ENCODE measurements around the gene AKAP11. TPM values are rescaled to one million over a fixed set of nuclear protein-coding genes. Genes with fewer than 3 reads are reported as not detected.

AKAP11 gene
- total and polyA plus RNA-seq, 2 of the 4 experiments (the other 2 are of a cell fraction): 8.0 to 19.7 TPM

DNA sequence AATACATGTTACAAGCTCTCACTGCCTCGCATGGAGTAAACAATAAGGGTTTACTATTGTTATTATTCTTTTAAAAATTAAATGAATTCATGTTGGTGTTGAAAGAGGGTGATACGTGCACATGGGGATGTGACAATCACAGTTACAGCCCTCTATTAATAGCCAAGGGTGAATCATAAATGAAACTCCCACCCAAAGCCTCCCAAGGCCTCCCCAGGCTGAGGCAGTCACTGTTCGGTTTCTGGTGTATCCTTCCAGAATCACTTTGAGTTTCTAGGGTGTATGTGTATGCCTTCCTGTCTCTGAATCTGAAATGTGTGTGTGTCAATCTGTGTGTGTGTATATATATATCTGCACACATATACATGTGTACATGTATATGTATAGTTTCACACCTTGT, 73.4 kb downstream of the AKAP11 start:
- intact Hi-C loops (cut with micrococcal nuclease) (no loop called here), in situ Hi-C loops (cut with MboI; ENCODE audit: low sequenced_read_pairs) (no loop called here), dilution Hi-C loops (cut with HindIII; ENCODE audit: low sequenced_read_pairs, unreplicated experiment) (no loop called here)
- WGBS, 2 experiments (ENCODE audit: extremely low coverage in 2 of 2, insufficient read length in 1 of 2): no CpG with 5 or more reads among the region's 3 CpGs
- no peak overlapping the region for H3K27ac ChIP-seq (ENCODE audit: insufficient read depth, low read length)
- no peaks in the 10 kb centered on the region for H3K9me1 ChIP-seq (ENCODE audit: insufficient read depth, low read length)
- no peak overlapping the region for H2BK5ac ChIP-seq (ENCODE audit: low read depth, low read length, poor library complexity, severe bottlenecking)
- H2AK5ac ChIP-seq (ENCODE audit: low read depth, low read length): no peak overlapping the region
- no peak overlapping the region for H4K5ac ChIP-seq (ENCODE audit: low read depth, low read length)
- no peak for TF ChIP-seq RFX5 (IDR thresholded peaks at IDR 0.05; ENCODE audit: low read depth, low read length)
- TF ChIP-seq, protein P1, sequence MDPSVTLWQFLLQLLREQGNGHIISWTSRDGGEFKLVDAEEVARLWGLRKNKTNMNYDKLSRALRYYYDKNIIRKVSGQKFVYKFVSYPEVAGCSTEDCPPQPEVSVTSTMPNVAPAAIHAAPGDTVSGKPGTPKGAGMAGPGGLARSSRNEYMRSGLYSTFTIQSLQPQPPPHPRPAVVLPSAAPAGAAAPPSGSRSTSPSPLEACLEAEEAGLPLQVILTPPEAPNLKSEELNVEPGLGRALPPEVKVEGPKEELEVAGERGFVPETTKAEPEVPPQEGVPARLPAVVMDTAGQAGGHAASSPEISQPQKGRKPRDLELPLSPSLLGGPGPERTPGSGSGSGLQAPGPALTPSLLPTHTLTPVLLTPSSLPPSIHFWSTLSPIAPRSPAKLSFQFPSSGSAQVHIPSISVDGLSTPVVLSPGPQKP (IDR thresholded peaks at IDR 0.05; ENCODE audit: borderline replicate concordance, low read depth, low read length): no peak
- no peak for TF ChIP-seq RCOR1 (IDR thresholded peaks at IDR 0.05; ENCODE audit: insufficient replicate concordance, low read length)
- TF ChIP-seq, protein P2, sequence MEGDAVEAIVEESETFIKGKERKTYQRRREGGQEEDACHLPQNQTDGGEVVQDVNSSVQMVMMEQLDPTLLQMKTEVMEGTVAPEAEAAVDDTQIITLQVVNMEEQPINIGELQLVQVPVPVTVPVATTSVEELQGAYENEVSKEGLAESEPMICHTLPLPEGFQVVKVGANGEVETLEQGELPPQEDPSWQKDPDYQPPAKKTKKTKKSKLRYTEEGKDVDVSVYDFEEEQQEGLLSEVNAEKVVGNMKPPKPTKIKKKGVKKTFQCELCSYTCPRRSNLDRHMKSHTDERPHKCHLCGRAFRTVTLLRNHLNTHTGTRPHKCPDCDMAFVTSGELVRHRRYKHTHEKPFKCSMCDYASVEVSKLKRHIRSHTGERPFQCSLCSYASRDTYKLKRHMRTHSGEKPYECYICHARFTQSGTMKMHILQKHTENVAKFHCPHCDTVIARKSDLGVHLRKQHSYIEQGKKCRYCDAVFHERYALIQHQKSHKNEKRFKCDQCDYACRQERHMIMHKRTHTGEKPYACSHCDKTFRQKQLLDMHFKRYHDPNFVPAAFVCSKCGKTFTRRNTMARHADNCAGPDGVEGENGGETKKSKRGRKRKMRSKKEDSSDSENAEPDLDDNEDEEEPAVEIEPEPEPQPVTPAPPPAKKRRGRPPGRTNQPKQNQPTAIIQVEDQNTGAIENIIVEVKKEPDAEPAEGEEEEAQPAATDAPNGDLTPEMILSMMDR (conservative IDR thresholded peaks at IDR 0.05; ENCODE audit: low read depth, low read length): no peak
- no peak for TF ChIP-seq CHD1 (IDR thresholded peaks at IDR 0.05; ENCODE audit: low read depth, low read length)
- no peak for TF ChIP-seq NFE2L2 (IDR thresholded peaks at IDR 0.05; ENCODE audit: low read depth, low read length)
- TF ChIP-seq FOS (IDR thresholded peaks at IDR 0.05; ENCODE audit: low read depth, low read length): no peak
- TF ChIP-seq RAD21 (IDR thresholded peaks at IDR 0.05; ENCODE audit: low read length): no peak
- TF ChIP-seq MXI1 (IDR thresholded peaks at IDR 0.05; ENCODE audit: borderline replicate concordance, low read depth, low read length): no peak
- no peak for TF ChIP-seq MAZ (IDR thresholded peaks at IDR 0.05; ENCODE audit: borderline replicate concordance, low read depth, low read length)
- TF ChIP-seq, protein P3, sequence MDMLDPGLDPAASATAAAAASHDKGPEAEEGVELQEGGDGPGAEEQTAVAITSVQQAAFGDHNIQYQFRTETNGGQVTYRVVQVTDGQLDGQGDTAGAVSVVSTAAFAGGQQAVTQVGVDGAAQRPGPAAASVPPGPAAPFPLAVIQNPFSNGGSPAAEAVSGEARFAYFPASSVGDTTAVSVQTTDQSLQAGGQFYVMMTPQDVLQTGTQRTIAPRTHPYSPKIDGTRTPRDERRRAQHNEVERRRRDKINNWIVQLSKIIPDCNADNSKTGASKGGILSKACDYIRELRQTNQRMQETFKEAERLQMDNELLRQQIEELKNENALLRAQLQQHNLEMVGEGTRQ (IDR thresholded peaks at IDR 0.05; ENCODE audit: low read depth, low read length): no peak
- no peak overlapping the region for H4K8ac ChIP-seq (ENCODE audit: low read depth in 2 of 2, low read length in 2 of 2)
- no peak overlapping the region for H3K23ac ChIP-seq (ENCODE audit: low read depth, low read length)
- peaks cover 24% of the 10 kb centered on the region for H3K27me3 ChIP-seq (ENCODE audit: control insufficient read depth, insufficient read depth, low read length)
- no peak for DNase-seq
- H2BK15ac ChIP-seq (ENCODE audit: low read depth, low read length): no peak overlapping the region
- H3K4me2 ChIP-seq (ENCODE audit: low read depth, low read length): no peak overlapping the region
- no peak overlapping the region for H3K14ac ChIP-seq (replicated peaks; ENCODE audit: low read depth, low read length)
- no peak overlapping the region for H2AFZ ChIP-seq (replicated peaks; ENCODE audit: low read length, poor library complexity)
- no peaks in the 10 kb centered on the region for H3K36me3 ChIP-seq (ENCODE audit: control insufficient read depth, insufficient read depth, low read length)
- H3K56ac ChIP-seq (ENCODE audit: extremely low read depth, insufficient read depth, low read length): no peak overlapping the region
- no peak overlapping the region for H3K4ac ChIP-seq (ENCODE audit: low read depth, low read length)
- ChIA-PET CTCF (interaction anchor here (0.6 kb wide), 1 partner anchor 14 kb away, joined by 3 read pairs; no protein-coding TSS in a partner anchor), POLR2A (ENCODE audit: unreplicated experiment) (no interaction called here)
- H3K18ac ChIP-seq (ENCODE audit: low read depth, low read length): no peak overlapping the region
- H4K20me1 ChIP-seq (ENCODE audit: insufficient read depth, low read length): no peaks in the 10 kb centered on the region
- no peak overlapping the region for H2AK9ac ChIP-seq (replicated peaks; ENCODE audit: low read depth, low read length, poor library complexity)
- H3K9me3 ChIP-seq (ENCODE audit: control insufficient read depth, insufficient read depth, low read length): no peaks in the 10 kb centered on the region
- H2BK20ac ChIP-seq (ENCODE audit: low read depth, low read length): no peak overlapping the region
- no peaks in the 10 kb centered on the region for H3K79me1 ChIP-seq (ENCODE audit: low read depth in 1 of 2, low read length in 2 of 2)
- no peak overlapping the region for H3K9ac ChIP-seq (ENCODE audit: low read depth, low read length)
- no peak overlapping the region for H3K4me3 ChIP-seq (ENCODE audit: insufficient read depth, low read depth, low read length)
- H2BK120ac ChIP-seq (ENCODE audit: low read depth, low read length): no peak overlapping the region
- H3K4me1 ChIP-seq (ENCODE audit: control insufficient read depth, insufficient read depth, low read length): no peaks in the 10 kb centered on the region
- ATAC-seq (ENCODE audit: low read depth): no peak
- H4K91ac ChIP-seq (ENCODE audit: insufficient read depth, low read depth, low read length): no peak overlapping the region
- BruUV-seq (replicated peaks): no TSS peak

All from IMR-90 (cell line).